ENCODE results near the gene UBAP2. TPM values are rescaled to one million over a fixed set of nuclear protein-coding genes. Genes with fewer than 3 reads are reported as not detected.
"Not testable (repeated sequence)": the region's sequence is repeated elsewhere in the genome, so short reads cannot be mapped to it uniquely, and the experiment has no call there.

Gene UBAP2
- total and polyA plus RNA-seq, 2 donors (not counting 1 experiment from before 2014, with no cell fraction given) = 15.5 to 26.2 TPM

DNA sequence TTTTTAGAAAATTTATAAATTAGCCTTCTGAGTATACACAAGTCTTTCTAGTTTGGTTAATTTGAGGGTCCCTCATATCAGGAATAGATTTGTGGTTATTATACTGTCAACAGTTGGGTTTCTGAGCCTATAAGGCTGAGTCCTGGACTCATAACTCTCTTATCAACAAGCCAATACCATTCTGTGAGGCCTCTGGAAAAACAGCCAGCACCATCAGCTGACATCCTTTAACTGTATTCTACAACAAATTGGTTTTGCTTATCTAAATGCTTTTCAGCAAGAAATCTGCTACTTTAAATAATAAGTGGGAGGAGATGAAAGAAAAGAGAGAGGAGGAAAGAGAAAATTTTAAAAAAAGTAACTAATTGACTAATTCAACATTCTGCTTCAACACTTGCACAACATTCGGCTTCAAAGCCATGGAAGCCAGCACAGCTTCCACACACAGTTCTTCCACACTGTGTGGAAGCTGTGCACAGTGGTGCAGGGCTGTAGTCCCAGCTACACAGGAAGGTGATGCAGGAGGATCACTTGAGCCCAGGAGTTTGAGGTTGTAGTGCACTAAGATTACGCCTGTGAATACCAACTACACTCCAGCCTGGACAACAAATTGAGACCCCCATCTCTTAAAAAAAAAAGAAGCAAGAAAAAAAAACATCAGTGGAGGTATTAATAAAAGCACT, 84.5 kb downstream of the UBAP2 start:
- Histone ChIP-seq H3K4me2 (replicated peaks; ENCODE audit: low read depth, low read length, poor library complexity, severe bottlenecking) (no peak overlapping the region), H3K9me3 (ENCODE audit: control extremely low read depth in 1 of 3, control insufficient read depth in 2 of 3, insufficient read depth in 1 of 3, low read length in 2 of 3) (no peaks in the 10 kb centered on the region), H4K20me1 (ENCODE audit: control insufficient read depth, insufficient read depth, low read length, poor library complexity, severe bottlenecking) (no peaks in the 10 kb centered on the region), H3K27me3 (replicated peaks in 1 of 4; ENCODE audit: control extremely low read depth in 1 of 4, control insufficient read depth in 3 of 4, insufficient read depth in 4 of 4, low read length in 3 of 4) (no peaks in the 10 kb centered on the region), H3K9ac (ENCODE audit: low read length) (no peak overlapping the region), H3K27ac (ENCODE audit: low read length in 2 of 2) (no peak overlapping the region), H3K4me3 (ENCODE audit: control extremely low read depth in 1 of 5, extremely low read depth in 1 of 5, insufficient read depth in 1 of 5, low read depth in 2 of 5, low read length in 4 of 5) (no peak overlapping the region), H2AFZ (ENCODE audit: insufficient read depth, low read depth, low read length, poor library complexity, severe bottlenecking) (no peak overlapping the region), H3K4me1 (ENCODE audit: control insufficient read depth in 2 of 2, insufficient read depth in 2 of 2, low read length in 2 of 2) (no peaks in the 10 kb centered on the region), H3K36me3 (replicated peaks in 1 of 2; ENCODE audit: control extremely low read depth in 1 of 2, control insufficient read depth in 1 of 2, extremely low read depth in 1 of 2, insufficient read depth in 2 of 2, low read length in 1 of 2) (peaks cover 4 to 5% of the 10 kb centered on the region in 2 experiments), H3K79me2 (ENCODE audit: control insufficient read depth, insufficient read depth, low read length) (no peaks in the 10 kb centered on the region)
- Mint-ChIP-seq H3K4me1 (no peaks in the 10 kb centered on the region), H3K4me3 (no peak overlapping the region), H3K27ac (no peak overlapping the region), H3K27me3 (no peaks in the 10 kb centered on the region), H3K9me3 (ENCODE audit: insufficient read depth) (no peaks in the 10 kb centered on the region)
- ChIA-PET POLR2A (no interaction called here), CTCF (interaction anchor here (1.1 kb wide), 1 partner anchor 28 kb away, joined by 3 read pairs; no protein-coding TSS in a partner anchor)
- DNase-seq (no peak), ATAC-seq (ENCODE audit: low read depth) (no peak)
- intact Hi-C loops (cut with micrococcal nuclease) = no loop called here
- WGBS (ENCODE audit: insufficient coverage) = no CpG with 5 or more reads among the region's 2 CpGs
- no peak for TF ChIP-seq EZH2 (IDR thresholded peaks at IDR 0.05; ENCODE audit: borderline replicate concordance, insufficient read depth, low read depth, low read length, poor library complexity, severe bottlenecking)
- TF ChIP-seq, protein P1, sequence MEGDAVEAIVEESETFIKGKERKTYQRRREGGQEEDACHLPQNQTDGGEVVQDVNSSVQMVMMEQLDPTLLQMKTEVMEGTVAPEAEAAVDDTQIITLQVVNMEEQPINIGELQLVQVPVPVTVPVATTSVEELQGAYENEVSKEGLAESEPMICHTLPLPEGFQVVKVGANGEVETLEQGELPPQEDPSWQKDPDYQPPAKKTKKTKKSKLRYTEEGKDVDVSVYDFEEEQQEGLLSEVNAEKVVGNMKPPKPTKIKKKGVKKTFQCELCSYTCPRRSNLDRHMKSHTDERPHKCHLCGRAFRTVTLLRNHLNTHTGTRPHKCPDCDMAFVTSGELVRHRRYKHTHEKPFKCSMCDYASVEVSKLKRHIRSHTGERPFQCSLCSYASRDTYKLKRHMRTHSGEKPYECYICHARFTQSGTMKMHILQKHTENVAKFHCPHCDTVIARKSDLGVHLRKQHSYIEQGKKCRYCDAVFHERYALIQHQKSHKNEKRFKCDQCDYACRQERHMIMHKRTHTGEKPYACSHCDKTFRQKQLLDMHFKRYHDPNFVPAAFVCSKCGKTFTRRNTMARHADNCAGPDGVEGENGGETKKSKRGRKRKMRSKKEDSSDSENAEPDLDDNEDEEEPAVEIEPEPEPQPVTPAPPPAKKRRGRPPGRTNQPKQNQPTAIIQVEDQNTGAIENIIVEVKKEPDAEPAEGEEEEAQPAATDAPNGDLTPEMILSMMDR (IDR thresholded peaks at IDR 0.05) = no peak

- H3K9me3 Mint-ChIP-seq (ENCODE audit: insufficient read depth); DNase-seq; H3K4me3 Mint-ChIP-seq; CTCF ChIA-PET; POLR2A ChIA-PET; H4K20me1 ChIP-seq (ENCODE audit: control insufficient read depth, insufficient read depth, low read length, poor library complexity, severe bottlenecking); H3K36me3 ChIP-seq (replicated peaks in 1 of 2; ENCODE audit: control extremely low read depth in 1 of 2, control insufficient read depth in 1 of 2, extremely low read depth in 1 of 2, insufficient read depth in 2 of 2, low read length in 1 of 2); H3K4me2 ChIP-seq (replicated peaks; ENCODE audit: low read depth, low read length, poor library complexity, severe bottlenecking); H3K4me1 ChIP-seq (ENCODE audit: control insufficient read depth in 2 of 2, insufficient read depth in 2 of 2, low read length in 2 of 2); H3K27me3 Mint-ChIP-seq; H3K9me3 ChIP-seq (ENCODE audit: control extremely low read depth in 1 of 3, control insufficient read depth in 2 of 3, insufficient read depth in 1 of 3, low read length in 2 of 3); H3K4me3 ChIP-seq (ENCODE audit: control extremely low read depth in 1 of 5, extremely low read depth in 1 of 5, insufficient read depth in 1 of 5, low read depth in 2 of 5, low read length in 4 of 5); H3K4me1 Mint-ChIP-seq; H2AFZ ChIP-seq (ENCODE audit: insufficient read depth, low read depth, low read length, poor library complexity, severe bottlenecking); H3K27me3 ChIP-seq (replicated peaks in 1 of 4; ENCODE audit: control extremely low read depth in 1 of 4, control insufficient read depth in 3 of 4, insufficient read depth in 4 of 4, low read length in 3 of 4); H3K27ac Mint-ChIP-seq; ATAC-seq (ENCODE audit: low read depth); H3K79me2 ChIP-seq (ENCODE audit: control insufficient read depth, insufficient read depth, low read length); H3K27ac ChIP-seq (ENCODE audit: low read length in 2 of 2); H3K9ac ChIP-seq (ENCODE audit: low read length); intact Hi-C loops (cut with micrococcal nuclease): not testable (repeated sequence)
- no CpG with 5 or more reads among the region's 7 CpGs for WGBS (ENCODE audit: insufficient coverage)
Measured at GRCh38 chr9:33962468-33962867, 86.2 kb downstream of the UBAP2 start.
